ENCODE results near the gene POLQ. TPM values are rescaled to one million over a fixed set of nuclear protein-coding genes. Genes with fewer than 3 reads are reported as not detected.

The POLQ gene
- total RNA-seq, 1 donor from 2014 or later, result 1.4 TPM

- Mint-ChIP-seq H3K9me3 (no peaks in the 10 kb centered on the region), H3K27me3 (no peaks in the 10 kb centered on the region), H3K27ac (no peak overlapping the region), H3K4me1 (no peaks in the 10 kb centered on the region), H3K4me3 (no peak overlapping the region), H3K36me3 (ENCODE audit: low read depth) (no peaks in the 10 kb centered on the region)
- ATAC-seq (ENCODE audit: low read depth) (no peak), DNase-seq (no peak)
- intact Hi-C loops (cut with micrococcal nuclease), result no loop called here
- no peak for TF ChIP-seq CTCF (IDR thresholded peaks at IDR 0.05)
- CTCF ChIA-PET, result no interaction called here
- POLR2A ChIA-PET, result no interaction called here
These were observed 62.5 kb downstream of the POLQ start for GRCh38 chr3:121483290-121483689.

- POLR2A ChIA-PET, result no interaction called here
- Mint-ChIP-seq H3K9me3 (no peaks in the 10 kb centered on the region), H3K27me3 (no peaks in the 10 kb centered on the region), H3K4me1 (no peaks in the 10 kb centered on the region), H3K27ac (no peak overlapping the region), H3K4me3 (no peak overlapping the region), H3K36me3 (ENCODE audit: low read depth) (no peaks in the 10 kb centered on the region)
- intact Hi-C loops (cut with micrococcal nuclease), result no loop called here
- no peak for DNase-seq
- CTCF ChIA-PET, result no interaction called here
- TF ChIP-seq CTCF (IDR thresholded peaks at IDR 0.05), result no peak
- ATAC-seq (ENCODE audit: low read depth), result no peak
These were observed 63.1 kb downstream of the POLQ start for GRCh38 chr3:121482660-121483059.

- Mint-ChIP-seq H3K4me1 (no peaks in the 10 kb centered on the region), H3K36me3 (ENCODE audit: low read depth) (no peaks in the 10 kb centered on the region), H3K27ac (no peak overlapping the region), H3K4me3 (no peak overlapping the region), H3K9me3 (no peaks in the 10 kb centered on the region), H3K27me3 (no peaks in the 10 kb centered on the region)
- DNase-seq (no peak), ATAC-seq (ENCODE audit: low read depth) (no peak)
- intact Hi-C loops (cut with micrococcal nuclease), result no loop called here
- no peak for TF ChIP-seq CTCF (IDR thresholded peaks at IDR 0.05)
- POLR2A ChIA-PET, result no interaction called here
- CTCF ChIA-PET, result no interaction called here
These were observed 64.5 kb downstream of the POLQ start for GRCh38 chr3:121481106-121481880.

- H3K9me3 Mint-ChIP-seq, result no peaks in the 10 kb centered on the region
- H3K4me1 Mint-ChIP-seq, result no peaks in the 10 kb centered on the region
- no peak for ATAC-seq (ENCODE audit: low read depth)
- H3K4me3 Mint-ChIP-seq, result no peak overlapping the region
- H3K27me3 Mint-ChIP-seq, result no peaks in the 10 kb centered on the region
- intact Hi-C loops (cut with micrococcal nuclease), result no loop called here
- POLR2A ChIA-PET, result no interaction called here
- H3K27ac Mint-ChIP-seq, result no peak overlapping the region
- CTCF ChIA-PET, result no interaction called here
- H3K36me3 Mint-ChIP-seq (ENCODE audit: low read depth), result no peaks in the 10 kb centered on the region
- TF ChIP-seq CTCF (IDR thresholded peaks at IDR 0.05), result no peak
- DNase-seq, result no peak
These were observed 68.2 kb downstream of the POLQ start for GRCh38 chr3:121477589-121477988.

GRCh38 chr3:121473001-121473400 lies 72.8 kb downstream of the POLQ start:
- Mint-ChIP-seq H3K27ac (no peak overlapping the region), H3K27me3 (no peaks in the 10 kb centered on the region), H3K4me3 (no peak overlapping the region), H3K4me1 (no peaks in the 10 kb centered on the region), H3K36me3 (ENCODE audit: low read depth) (no peaks in the 10 kb centered on the region), H3K9me3 (no peaks in the 10 kb centered on the region)
- ATAC-seq (ENCODE audit: low read depth) (no peak), DNase-seq (no peak)
- TF ChIP-seq CTCF (IDR thresholded peaks at IDR 0.05), result no peak
- intact Hi-C loops (cut with micrococcal nuclease), result no loop called here
- ChIA-PET CTCF (no interaction called here), POLR2A (no interaction called here)

Data from activated B cell treated with CpG ODN at 0.5 μM for 24 hours (primary cell).